ENCODE results near the gene NUP98.
"Not testable (repeated sequence)": the region's sequence is repeated elsewhere in the genome, so short reads cannot be mapped to it uniquely, and the experiment has no call there.

NUP98 gene

GRCh38 chr11:3799143-3799542, 1.8 kb upstream of the NUP98 start:
- DNase-seq (ENCODE audit: low read depth in 2 of 2), result no peak

GRCh38 chr11:3796801-3797328, 489 bp downstream of the NUP98 start:
- DNase-seq (ENCODE audit: low read depth in 2 of 2), result no peak

- no peak for DNase-seq (ENCODE audit: low read depth in 2 of 2)
These were observed 1.0 kb downstream of the NUP98 start for GRCh38 chr11:3796346-3796745.

GRCh38 chr11:3796002-3796311, 1.4 kb downstream of the NUP98 start:
- no peak for DNase-seq (ENCODE audit: low read depth in 2 of 2)

- DNase-seq (ENCODE audit: low read depth in 2 of 2), result no peak
These were observed 2.0 kb downstream of the NUP98 start for GRCh38 chr11:3795131-3796001.

- DNase-seq (ENCODE audit: low read depth in 2 of 2), result not testable (repeated sequence)
These were observed 3.0 kb downstream of the NUP98 start for GRCh38 chr11:3794387-3794786.

- no peak for DNase-seq (ENCODE audit: low read depth in 2 of 2)
These were observed 10.4 kb downstream of the NUP98 start for GRCh38 chr11:3786781-3787428.

- no peak for DNase-seq (ENCODE audit: low read depth in 2 of 2)
These were observed 13.7 kb downstream of the NUP98 start for GRCh38 chr11:3783611-3784010.

GRCh38 chr11:3782963-3783362, 14.4 kb downstream of the NUP98 start:
- DNase-seq (ENCODE audit: low read depth in 2 of 2), result no peak

- DNase-seq (ENCODE audit: low read depth in 2 of 2), result no peak
These were observed 15.9 kb downstream of the NUP98 start for GRCh38 chr11:3781423-3781822.

GRCh38 chr11:3775736-3776406, 21.5 kb downstream of the NUP98 start:
- peak; percentile 2 to 9 for DNase-seq (ENCODE audit: low read depth in 2 of 2)

- DNase-seq (ENCODE audit: low read depth in 2 of 2), result no peak
These were observed 24.2 kb downstream of the NUP98 start for GRCh38 chr11:3773180-3773579.

- DNase-seq (ENCODE audit: low read depth in 2 of 2), result no peak
These were observed 29.8 kb downstream of the NUP98 start for GRCh38 chr11:3767536-3767935.

GRCh38 chr11:3766836-3767235, 30.5 kb downstream of the NUP98 start:
- DNase-seq (ENCODE audit: low read depth in 2 of 2), result not testable (repeated sequence)

- no peak for DNase-seq (ENCODE audit: low read depth in 2 of 2)
These were observed 33.1 kb downstream of the NUP98 start for GRCh38 chr11:3764266-3764665.

- DNase-seq (ENCODE audit: low read depth in 2 of 2), result no peak
These were observed 42.2 kb downstream of the NUP98 start for GRCh38 chr11:3755151-3755550.

- DNase-seq (ENCODE audit: low read depth in 2 of 2), result no peak
These were observed 44.2 kb downstream of the NUP98 start for GRCh38 chr11:3753110-3753509.

- peak; percentile 41 to 42 for DNase-seq (ENCODE audit: low read depth in 2 of 2)
These were observed 49.6 kb downstream of the NUP98 start for GRCh38 chr11:3747704-3748103.

GRCh38 chr11:3745161-3745560, 52.2 kb downstream of the NUP98 start:
- DNase-seq (ENCODE audit: low read depth in 2 of 2), result no peak

GRCh38 chr11:3738723-3739122, 58.6 kb downstream of the NUP98 start:
- DNase-seq (ENCODE audit: low read depth in 2 of 2), result no peak

GRCh38 chr11:3738241-3738640, 59.1 kb downstream of the NUP98 start:
- DNase-seq (ENCODE audit: low read depth in 2 of 2), result peak; percentile 26 to 33

- DNase-seq (ENCODE audit: low read depth in 2 of 2), result no peak
These were observed 59.9 kb downstream of the NUP98 start for GRCh38 chr11:3737386-3737933.
